HepG2 (cell line): ENCODE data around the gene INO80B. TPM values are rescaled to one million over a fixed set of nuclear protein-coding genes. Genes with fewer than 3 reads are reported as not detected.

ENCODE experiments used
- ATF7-NPFF ChIP-seq: sonication (generic); formaldehyde crosslinking; IDR thresholded peaks from 2 replicates; pipeline ENCODE4 v1.8.1; 2023; ENCODE audit warnings: mild to moderate bottlenecking, low read depth, missing genetic modification reagents, moderate library complexity
- CREB1 ChIP-seq, 2 experiments: fragments of 450-650 bp in 1 of 2; IDR thresholded peaks; 2 replicates each; pipeline ENCODE4 v1.6.1; 2016 to 2017; ENCODE audit warnings: control low read depth in 1 of 2, mild to moderate bottlenecking in 1 of 2, missing compliant biosample characterization in 1 of 2, missing genetic modification characterization in 1 of 2
- CREM ChIP-seq, 2 experiments: sonication (generic) in 1 of 2; formaldehyde crosslinking in 1 of 2; IDR thresholded peaks; 2 replicates each; pipeline versions ENCODE4 v1.4.0 to v1.6.1; 2016 to 2020; ENCODE audit warnings: antibody characterized with exemption in 1 of 2, mild to moderate bottlenecking in 1 of 2, missing genetic modification reagents in 1 of 2
- ELF4 ChIP-seq: sonication (generic); formaldehyde crosslinking; IDR thresholded peaks from 2 replicates; pipeline ENCODE4 v1.5.0; 2020; ENCODE audit warnings: missing genetic modification reagents, mild to moderate bottlenecking, moderate library complexity, borderline replicate concordance
- HMG20A ChIP-seq: IDR thresholded peaks from 2 replicates; pipeline ENCODE4 v1.6.1; 2016; ENCODE audit warnings: borderline replicate concordance
- KLF16 ChIP-seq, 2 experiments: sonication (generic) in 1 of 2; formaldehyde crosslinking in 1 of 2; IDR thresholded peaks; 2 replicates each; pipeline versions ENCODE4 v1.6.1 to v1.8.0; 2016 to 2023; ENCODE audit warnings: missing genetic modification reagents in 2 of 2, missing compliant biosample characterization in 1 of 2
- KLF6 ChIP-seq: IDR thresholded peaks from 2 replicates; pipeline ENCODE4 v1.8.0; 2016; ENCODE audit warnings: missing biosample characterization, missing genetic modification reagents
- MAZ ChIP-seq, 2 experiments: sonication (generic) in 1 of 2; formaldehyde crosslinking in 1 of 2; IDR thresholded peaks; 2 replicates each; pipeline versions ENCODE4 v1.5.0 to v1.6.1; 2012 to 2020; ENCODE audit warnings: low read depth in 2 of 2, mild to moderate bottlenecking in 2 of 2, borderline replicate concordance in 1 of 2, improper control_type of control experiment in 1 of 2, low read length in 1 of 2, missing genetic modification reagents in 1 of 2, moderate library complexity in 1 of 2
- MIER2 ChIP-seq: IDR thresholded peaks from 2 replicates; pipeline ENCODE4 v1.6.1; 2016; ENCODE audit warnings: missing biosample characterization, missing genetic modification reagents
- MTF2 ChIP-seq: sonication (generic); formaldehyde crosslinking; IDR thresholded peaks from 2 replicates; pipeline ENCODE4 v1.5.0; 2020; ENCODE audit warnings: missing genetic modification reagents, borderline replicate concordance
- MZF1 ChIP-seq: sonication (generic); formaldehyde crosslinking; IDR thresholded peaks from 2 replicates; pipeline ENCODE4 v1.8.1; 2023; ENCODE audit warnings: mild to moderate bottlenecking, missing genetic modification reagents, borderline replicate concordance
- SIX4 ChIP-seq: sonication (generic); formaldehyde crosslinking; IDR thresholded peaks from 2 replicates; pipeline ENCODE4 v1.4.0; 2020; ENCODE audit warnings: missing genetic modification reagents
- SMARCC2 ChIP-seq: fragments of 450-650 bp; IDR thresholded peaks from 2 replicates; pipeline ENCODE4 v1.6.1; 2017; ENCODE audit warnings: antibody characterized with exemption, mild to moderate bottlenecking
- TARDBP ChIP-seq: sonication (generic); formaldehyde crosslinking; IDR thresholded peaks from 2 replicates; pipeline ENCODE4 v1.8.0; 2022; ENCODE audit warnings: mild to moderate bottlenecking, missing genetic modification reagents
- XRCC5 ChIP-seq: fragments of 200-400 bp; formaldehyde crosslinking; optimal IDR thresholded peaks from 2 replicates; pipeline ENCODE3; 2017; ENCODE audit warnings: mild to moderate bottlenecking, low read length
- ZBTB20 ChIP-seq: sonication (generic); formaldehyde crosslinking; IDR thresholded peaks from 2 replicates; pipeline ENCODE4 v1.8.1; 2023; ENCODE audit warnings: missing genetic modification reagents, low read depth, mild to moderate bottlenecking, borderline replicate concordance
- ZBTB7B ChIP-seq: sonication (generic); formaldehyde crosslinking; IDR thresholded peaks from 2 replicates; pipeline ENCODE4 v1.4.0; 2020; ENCODE audit warnings: missing genetic modification reagents
- ZKSCAN8 ChIP-seq: IDR thresholded peaks from 2 replicates; pipeline ENCODE4 v1.6.1; 2016; ENCODE audit warnings: borderline replicate concordance, missing genetic modification reagents, missing compliant biosample characterization
- ZNF124 ChIP-seq: sonication (generic); formaldehyde crosslinking; IDR thresholded peaks from 2 replicates; pipeline ENCODE4 v1.4.0; 2020; ENCODE audit warnings: missing genetic modification reagents
- ZNF138 ChIP-seq: sonication (generic); formaldehyde crosslinking; IDR thresholded peaks from 2 replicates; pipeline ENCODE4 v1.5.0; 2020; ENCODE audit warnings: mild to moderate bottlenecking, low read depth, missing genetic modification reagents
- ZNF326 ChIP-seq: sonication (generic); formaldehyde crosslinking; IDR thresholded peaks from 2 replicates; pipeline ENCODE4 v1.4.0; 2020; ENCODE audit warnings: missing genetic modification reagents, borderline replicate concordance
- ZNF337 ChIP-seq: sonication (generic); formaldehyde crosslinking; IDR thresholded peaks from 2 replicates; pipeline ENCODE4 v1.5.1; 2020; ENCODE audit warnings: missing genetic modification reagents, low read depth, mild to moderate bottlenecking, borderline replicate concordance
- ZNF563 ChIP-seq: sonication (generic); formaldehyde crosslinking; IDR thresholded peaks from 2 replicates; pipeline ENCODE4 v1.8.0; 2022; ENCODE audit warnings: mild to moderate bottlenecking, moderate library complexity, missing genetic modification reagents
- ZNF577 ChIP-seq: sonication (generic); formaldehyde crosslinking; IDR thresholded peaks from 2 replicates; pipeline ENCODE4 v1.4.0; 2020; ENCODE audit warnings: mild to moderate bottlenecking, low read depth, missing genetic modification reagents, borderline replicate concordance
- ZNF780A ChIP-seq: sonication (generic); formaldehyde crosslinking; IDR thresholded peaks from 2 replicates; pipeline ENCODE4 v1.8.0; 2022; ENCODE audit warnings: mild to moderate bottlenecking, missing genetic modification reagents, moderate library complexity
- ZSCAN22 ChIP-seq: sonication (generic); formaldehyde crosslinking; IDR thresholded peaks from 2 replicates; pipeline ENCODE4 v1.4.0; 2020; ENCODE audit warnings: mild to moderate bottlenecking, missing genetic modification reagents
- polyA plus RNA-seq, 8 experiments: library from polyadenylated mRNA; depleted of rRNA in 3 of 8; stranded (reverse) in 7 of 8; unstranded in 1 of 8; fragments of >200 nt; fragmentation: Illumina TruSeq in 4 of 8; extraction: Trizol in 4 of 8; gene quantifications; 2 replicates each; pipeline versions ENCODE4 v1.2.1 to v1.2.3, GENCODE V29; 2011 to 2016; ENCODE audit warnings: low read depth in 4 of 8, missing spikeins in 1 of 8, mixed read lengths in 1 of 8; ENCODE audit not compliant: insufficient read depth in 1 of 8
- total RNA-seq, 5 experiments: library from RNA; depleted of rRNA; stranded (reverse); fragments of >200 nt; fragmentation: Illumina TruSeq; extraction: Trizol; gene quantifications; 2 replicates each; pipeline ENCODE4 v1.2.3, GENCODE V29; 2016; ENCODE audit warnings: low read depth in 1 of 5
- TF ChIP-seq, protein P1 (sequence below): IDR thresholded peaks from 2 replicates; pipeline ENCODE4 v1.6.1; 2016; ENCODE audit warnings: missing compliant biosample characterization, missing genetic modification reagents, borderline replicate concordance
- TF ChIP-seq, protein P2 (sequence below): sonication (generic); formaldehyde crosslinking; IDR thresholded peaks from 2 replicates; pipeline ENCODE4 v1.5.0; 2020; ENCODE audit warnings: missing genetic modification reagents, mild to moderate bottlenecking, borderline replicate concordance

Gene INO80B
- total and polyA plus RNA-seq, 2 of the 13 experiments (the other 11 are each of a cell fraction or from before 2014, with no cell fraction given), result 6.2 to 14.5 TPM

- TF ChIP-seq SMARCC2, result no peak
- peak; percentile 17; the same call in 1 of the 2 replicates for TF ChIP-seq ZNF138
- TF ChIP-seq ZSCAN22, result peak; percentile 24; the same call in 1 of the 2 replicates
- TF ChIP-seq ATF7-NPFF (CRISPR knock-in tag), result no peak
- 0 out of 2 replicates have a peak, but pooled peaks have one; percentile 47 for TF ChIP-seq ZNF780A (CRISPR knock-in tag)
- peak; percentile 97 for TF ChIP-seq ZBTB7B
- no peak for TF ChIP-seq KLF6 (CRISPR knock-in tag)
- peak; percentile 78 for TF ChIP-seq TARDBP (CRISPR knock-in tag)
- peak; percentile 82; the same call in 1 of the 2 replicates for TF ChIP-seq ZNF337
- TF ChIP-seq, protein P1, sequence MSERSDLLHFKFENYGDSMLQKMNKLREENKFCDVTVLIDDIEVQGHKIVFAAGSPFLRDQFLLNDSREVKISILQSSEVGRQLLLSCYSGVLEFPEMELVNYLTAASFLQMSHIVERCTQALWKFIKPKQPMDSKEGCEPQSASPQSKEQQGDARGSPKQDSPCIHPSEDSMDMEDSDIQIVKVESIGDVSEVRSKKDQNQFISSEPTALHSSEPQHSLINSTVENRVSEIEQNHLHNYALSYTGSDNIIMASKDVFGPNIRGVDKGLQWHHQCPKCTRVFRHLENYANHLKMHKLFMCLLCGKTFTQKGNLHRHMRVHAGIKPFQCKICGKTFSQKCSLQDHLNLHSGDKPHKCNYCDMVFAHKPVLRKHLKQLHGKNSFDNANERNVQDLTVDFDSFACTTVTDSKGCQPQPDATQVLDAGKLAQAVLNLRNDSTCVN (CRISPR knock-in tag), result no peak
- TF ChIP-seq ZKSCAN8 (CRISPR knock-in tag), result no peak
- peak in 1 of 2 experiments; percentile 23; a peak in 1 of 4 replicates for TF ChIP-seq KLF16 (CRISPR knock-in tag; IDR thresholded peaks at IDR 0.05)
- TF ChIP-seq CREM (IDR thresholded peaks at IDR 0.05), result no peak; the same call in 1 of the 2 replicates
- TF ChIP-seq CREM (CRISPR knock-in tag; IDR thresholded peaks at IDR 0.05), result no peak
- TF ChIP-seq MTF2, result peak; percentile 62; the same call in 1 of the 2 replicates
- TF ChIP-seq ZBTB20 (CRISPR knock-in tag), result peak; percentile 22; the same call in 1 of the 2 replicates
- no peak for TF ChIP-seq MIER2 (CRISPR knock-in tag)
- TF ChIP-seq ZNF124 (CRISPR knock-in tag), result no peak
- TF ChIP-seq CREB1 (IDR thresholded peaks at IDR 0.05), result 0 out of 2 replicates have a peak, but pooled peaks have one; percentile 10
- TF ChIP-seq CREB1 (CRISPR knock-in tag; IDR thresholded peaks at IDR 0.05), result peak; percentile 0; the same call in 1 of the 2 replicates
- TF ChIP-seq, protein P2, sequence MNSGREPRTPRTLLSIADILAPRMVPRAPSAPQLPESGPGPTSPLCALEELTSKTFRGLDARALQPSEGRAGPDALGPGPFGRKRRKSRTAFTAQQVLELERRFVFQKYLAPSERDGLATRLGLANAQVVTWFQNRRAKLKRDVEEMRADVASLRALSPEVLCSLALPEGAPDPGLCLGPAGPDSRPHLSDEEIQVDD (CRISPR knock-in tag), result no peak; the same call in 1 of the 2 replicates
- TF ChIP-seq ZNF563 (CRISPR knock-in tag), result peak; percentile 90
- no peak; the same call in 1 of the 2 replicates for TF ChIP-seq MAZ (IDR thresholded peaks at IDR 0.05; ENCODE audit: borderline replicate concordance, low read depth, low read length)
- peak; percentile 44; the same call in 1 of the 2 replicates for TF ChIP-seq MAZ (CRISPR knock-in tag; IDR thresholded peaks at IDR 0.05; ENCODE audit: low read depth)
- TF ChIP-seq ZNF577, result no peak
- no peak for TF ChIP-seq ZNF326 (CRISPR knock-in tag)
- TF ChIP-seq HMG20A (CRISPR knock-in tag), result no peak
- peak; percentile 18 for TF ChIP-seq XRCC5
- TF ChIP-seq ELF4 (CRISPR knock-in tag), result peak; percentile 88; the same call in 1 of the 2 replicates
- TF ChIP-seq SIX4 (CRISPR knock-in tag), result no peak; the same call in 1 of the 2 replicates
- TF ChIP-seq MZF1 (CRISPR knock-in tag), result peak; percentile 88; the same call in 1 of the 2 replicates
Measured at GRCh38 chr2:74502720-74503505, 48.0 kb downstream of the INO80B start (continued).
